ENCODE data around the gene KLHL40.

The KLHL40 gene, protein sequence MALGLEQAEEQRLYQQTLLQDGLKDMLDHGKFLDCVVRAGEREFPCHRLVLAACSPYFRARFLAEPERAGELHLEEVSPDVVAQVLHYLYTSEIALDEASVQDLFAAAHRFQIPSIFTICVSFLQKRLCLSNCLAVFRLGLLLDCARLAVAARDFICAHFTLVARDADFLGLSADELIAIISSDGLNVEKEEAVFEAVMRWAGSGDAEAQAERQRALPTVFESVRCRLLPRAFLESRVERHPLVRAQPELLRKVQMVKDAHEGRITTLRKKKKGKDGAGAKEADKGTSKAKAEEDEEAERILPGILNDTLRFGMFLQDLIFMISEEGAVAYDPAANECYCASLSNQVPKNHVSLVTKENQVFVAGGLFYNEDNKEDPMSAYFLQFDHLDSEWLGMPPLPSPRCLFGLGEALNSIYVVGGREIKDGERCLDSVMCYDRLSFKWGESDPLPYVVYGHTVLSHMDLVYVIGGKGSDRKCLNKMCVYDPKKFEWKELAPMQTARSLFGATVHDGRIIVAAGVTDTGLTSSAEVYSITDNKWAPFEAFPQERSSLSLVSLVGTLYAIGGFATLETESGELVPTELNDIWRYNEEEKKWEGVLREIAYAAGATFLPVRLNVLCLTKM

DNA sequence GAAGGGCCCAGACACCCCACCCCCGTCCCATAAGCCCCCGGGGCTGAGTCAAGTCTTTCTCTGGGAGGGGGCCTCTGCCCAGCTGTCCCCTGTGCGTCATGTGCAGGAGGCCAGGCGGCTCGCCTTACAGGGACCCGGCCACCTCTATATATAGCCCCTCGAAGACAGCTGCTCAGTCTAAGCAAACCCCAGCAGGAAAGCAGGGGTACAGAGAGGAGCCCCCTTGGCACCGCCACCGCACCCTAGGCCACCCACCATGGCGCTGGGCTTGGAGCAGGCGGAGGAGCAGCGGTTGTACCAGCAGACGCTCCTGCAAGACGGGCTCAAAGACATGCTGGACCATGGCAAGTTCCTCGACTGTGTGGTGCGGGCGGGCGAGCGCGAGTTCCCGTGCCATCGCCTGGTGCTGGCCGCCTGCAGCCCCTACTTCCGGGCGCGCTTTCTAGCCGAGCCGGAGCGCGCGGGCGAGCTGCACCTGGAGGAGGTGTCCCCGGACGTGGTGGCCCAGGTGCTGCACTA, at the start of gene KLHL40:
TSS of gene KLHL40 (plus strand) at position 175 of the 519 bp plus-strand sequence. CDS start at position 257, 82 bp downstream.
- DNase-seq (ENCODE audit: low read depth), result no peak

DNA sequence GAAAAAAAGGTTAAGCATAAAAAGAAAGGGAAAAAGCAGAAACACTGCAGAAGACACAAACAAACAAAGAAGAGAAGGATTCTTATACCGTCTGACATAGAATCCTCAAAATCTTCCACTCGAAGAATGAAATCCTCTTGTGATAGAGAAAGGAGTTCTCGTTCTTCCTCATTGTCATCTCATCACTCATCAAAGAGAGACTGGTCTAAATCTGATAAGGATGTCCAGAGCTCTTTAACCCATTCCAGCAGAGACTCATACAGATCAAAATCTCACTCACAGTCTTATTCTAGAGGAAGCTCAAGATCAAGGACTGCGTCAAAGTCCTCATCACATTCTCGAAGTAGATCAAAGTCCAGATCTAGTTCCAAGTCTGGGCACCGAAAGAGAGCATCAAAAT, 48.3 kb upstream of the KLHL40 start:
- DNase-seq (ENCODE audit: low read depth), result no peak

DNA sequence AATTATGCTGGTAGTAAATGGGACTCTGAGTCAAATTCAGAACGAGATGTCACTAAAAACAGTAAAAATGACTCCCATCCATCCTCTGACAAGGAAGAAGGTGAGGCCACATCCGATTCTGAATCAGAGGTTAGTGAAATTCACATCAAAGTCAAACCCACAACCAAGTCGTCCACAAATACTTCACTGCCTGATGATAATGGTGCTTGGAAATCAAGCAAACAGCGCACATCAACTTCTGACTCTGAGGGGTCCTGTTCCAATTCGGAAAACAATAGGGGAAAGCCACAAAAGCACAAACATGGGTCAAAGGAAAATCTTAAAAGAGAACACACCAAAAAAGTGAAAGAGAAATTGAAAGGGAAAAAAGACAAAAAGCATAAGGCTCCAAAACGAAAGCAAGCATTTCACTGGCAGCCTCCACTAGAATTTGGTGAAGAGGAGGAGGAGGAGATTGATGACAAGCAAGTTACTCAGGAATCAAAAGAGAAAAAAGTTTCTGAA, 46.9 kb upstream of the KLHL40 start:
- no peak for DNase-seq (ENCODE audit: low read depth)

DNA sequence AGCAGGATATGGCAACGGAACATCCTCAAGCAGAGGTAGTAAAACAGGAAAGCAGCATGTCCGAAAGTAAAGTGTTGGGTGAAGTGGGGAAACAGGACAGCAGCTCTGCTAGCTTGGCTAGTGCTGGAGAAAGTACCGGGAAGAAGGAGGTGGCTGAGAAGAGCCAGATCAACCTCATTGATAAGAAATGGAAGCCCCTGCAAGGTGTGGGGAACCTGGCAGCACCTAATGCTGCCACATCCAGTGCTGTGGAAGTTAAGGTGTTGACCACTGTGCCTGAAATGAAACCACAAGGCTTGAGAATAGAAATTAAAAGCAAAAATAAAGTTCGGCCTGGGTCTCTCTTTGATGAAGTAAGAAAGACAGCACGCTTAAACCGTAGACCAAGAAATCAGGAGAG, 46.1 kb upstream of the KLHL40 start:
- no peak for DNase-seq (ENCODE audit: low read depth)

DNA sequence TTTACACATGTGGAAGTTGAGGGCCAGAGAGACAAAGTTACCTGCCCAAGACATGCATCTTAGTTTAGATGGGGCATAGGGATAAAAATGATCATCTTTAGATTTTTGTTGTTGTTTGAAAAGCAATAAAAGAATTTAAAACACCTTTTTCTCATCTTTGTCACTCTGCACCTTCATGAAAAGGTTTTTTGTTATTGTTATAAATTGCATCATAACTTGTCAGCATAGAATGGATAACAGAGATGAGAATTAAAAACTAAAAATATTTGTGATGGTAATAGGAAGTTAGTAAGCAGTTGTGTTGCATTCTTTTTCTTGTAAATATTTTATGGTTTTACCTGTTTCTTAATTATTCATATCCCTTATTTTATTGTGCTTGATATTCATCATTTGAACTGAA, 45.2 kb upstream of the KLHL40 start:
- DNase-seq (ENCODE audit: low read depth), result no peak

DNA sequence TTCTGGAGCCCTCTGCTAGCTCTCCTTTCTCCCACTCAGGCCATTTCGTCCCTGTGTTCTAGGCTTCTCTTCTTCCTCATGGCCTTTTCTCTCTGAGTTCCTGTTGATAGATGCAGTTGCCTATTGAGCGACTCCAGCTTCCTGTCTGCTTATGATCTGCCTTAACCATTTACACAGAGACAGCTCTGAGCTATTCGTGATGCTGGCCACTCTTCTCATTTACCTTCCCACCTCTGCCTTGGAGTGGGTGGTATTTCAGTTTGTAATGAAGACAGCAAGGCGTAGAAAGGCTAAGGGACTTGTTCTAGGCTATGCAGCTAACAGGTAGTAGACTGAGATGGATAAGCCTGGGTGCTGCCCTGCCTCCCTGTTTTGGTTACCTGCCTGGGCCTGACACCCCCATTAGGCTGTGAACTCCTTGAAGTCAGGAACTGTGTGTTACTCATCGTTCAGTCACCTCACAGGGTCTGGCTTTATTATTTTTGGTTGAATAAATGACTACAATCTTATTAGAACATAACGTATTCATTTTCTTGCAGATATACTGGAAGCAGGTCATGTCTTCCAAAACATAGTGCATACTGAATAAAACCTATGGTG, 44.5 kb upstream of the KLHL40 start:
- no peak for DNase-seq (ENCODE audit: low read depth)

DNA sequence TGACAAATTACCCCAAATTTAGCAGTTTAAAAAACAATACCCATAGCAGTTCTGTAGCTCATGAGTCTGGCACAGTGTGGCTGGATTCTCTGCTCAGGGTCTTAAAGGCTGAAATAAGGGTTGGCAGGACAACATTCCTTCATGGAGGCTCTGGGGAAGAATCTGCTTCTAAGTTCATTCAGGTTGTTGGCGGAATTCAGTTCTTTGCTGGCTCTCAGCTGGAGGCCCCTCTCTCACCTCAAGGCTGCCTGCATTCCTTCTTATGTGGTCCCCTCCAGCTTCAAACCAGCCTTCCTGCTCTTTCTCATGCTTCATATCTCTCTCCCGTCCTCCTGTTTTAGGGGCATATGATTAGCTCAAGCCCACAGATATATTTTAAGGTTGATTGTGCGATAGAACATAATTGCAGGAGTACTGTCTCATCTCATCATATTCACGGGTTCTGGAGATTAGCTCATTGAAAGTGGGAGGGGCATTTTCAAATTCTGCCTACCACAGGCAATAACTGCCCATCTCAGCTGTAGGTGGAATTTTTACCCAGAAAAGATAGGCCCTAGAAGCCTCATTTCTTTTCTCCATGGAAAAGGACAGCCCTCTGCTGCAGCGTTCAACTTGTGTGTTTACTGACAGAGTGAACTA, 37.4 kb upstream of the KLHL40 start:
- no peak for DNase-seq (ENCODE audit: low read depth)

DNA sequence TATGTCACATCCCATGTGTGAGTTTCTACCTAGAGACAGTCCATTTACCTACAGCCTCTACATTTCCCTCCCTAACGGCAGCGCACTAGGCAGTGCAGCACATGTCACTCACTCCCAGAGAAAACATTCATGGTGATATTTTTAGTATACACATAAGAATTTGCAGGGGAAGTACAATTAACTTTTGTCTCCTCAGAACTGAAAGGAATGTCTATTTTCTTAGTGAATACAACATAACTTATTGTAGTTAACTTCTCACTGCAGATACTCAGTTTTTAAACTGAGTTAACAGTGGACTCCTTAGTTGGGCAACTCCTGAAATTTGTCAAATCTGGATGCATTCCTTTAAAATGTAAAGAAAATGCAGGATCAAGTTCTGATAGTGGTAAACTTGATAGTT, 36.3 kb upstream of the KLHL40 start:
- DNase-seq (ENCODE audit: low read depth), result no peak

DNA sequence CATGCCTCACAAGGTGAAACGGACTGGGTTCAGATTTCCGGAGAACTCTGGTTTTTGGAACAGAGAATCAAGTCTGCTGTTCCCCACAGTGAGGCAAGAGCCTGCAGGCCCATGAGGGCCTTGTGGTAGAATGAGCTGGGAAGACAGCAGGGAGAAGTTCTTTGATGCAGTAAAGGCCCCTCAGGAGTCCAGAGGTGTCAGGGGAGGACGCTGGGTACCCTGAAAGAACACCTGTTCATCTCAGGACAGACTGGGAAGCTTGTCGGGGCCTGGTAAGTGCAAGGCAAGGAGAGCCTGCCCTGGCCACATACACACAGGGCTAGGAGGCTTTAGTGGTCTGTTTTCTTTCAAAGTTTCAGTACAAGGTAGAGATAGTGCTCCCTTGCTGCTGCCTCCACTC, 35.6 kb upstream of the KLHL40 start:
- no peak for DNase-seq (ENCODE audit: low read depth)

DNA sequence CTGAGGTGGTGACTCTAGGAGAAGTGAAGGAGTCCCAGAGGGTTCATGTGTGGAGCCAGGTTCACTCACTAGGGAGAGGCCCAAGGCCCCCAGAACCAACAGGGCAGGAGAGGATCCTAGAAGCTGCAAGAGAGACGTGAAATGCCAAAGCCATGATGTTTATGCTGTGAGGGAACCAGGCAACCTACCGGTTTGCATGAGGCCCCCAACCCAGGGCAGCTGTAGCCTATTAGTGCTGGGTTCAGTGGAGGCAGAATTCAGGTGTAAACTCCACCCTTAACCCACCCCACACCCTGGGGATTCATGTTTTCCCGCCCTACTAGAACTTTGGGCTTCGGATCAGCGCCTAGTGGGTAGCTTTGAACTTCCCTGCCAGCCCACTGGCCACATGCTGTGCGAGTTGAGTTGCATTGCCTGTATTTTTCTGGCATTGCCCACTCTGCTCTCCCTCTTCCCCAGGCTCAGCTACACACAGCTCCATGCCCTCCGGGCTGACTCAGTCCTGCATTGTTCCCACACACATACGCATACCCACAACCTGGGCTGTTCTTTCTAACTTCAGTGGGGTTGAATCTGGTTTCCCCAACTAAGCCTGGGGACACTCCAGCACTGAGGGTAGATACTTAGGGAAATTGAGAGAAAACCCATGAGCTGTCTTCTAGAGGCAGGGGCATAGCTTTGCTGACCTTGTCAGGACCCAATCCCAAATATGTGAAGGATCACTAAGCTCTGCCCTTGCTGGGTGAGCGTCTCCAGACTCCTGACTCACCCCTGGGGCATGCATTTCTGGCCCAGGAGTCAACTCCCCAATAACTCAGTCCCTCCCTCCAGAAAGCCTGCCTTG, 33.9 kb upstream of the KLHL40 start:
- peak; percentile 71 for DNase-seq (ENCODE audit: low read depth)

DNA sequence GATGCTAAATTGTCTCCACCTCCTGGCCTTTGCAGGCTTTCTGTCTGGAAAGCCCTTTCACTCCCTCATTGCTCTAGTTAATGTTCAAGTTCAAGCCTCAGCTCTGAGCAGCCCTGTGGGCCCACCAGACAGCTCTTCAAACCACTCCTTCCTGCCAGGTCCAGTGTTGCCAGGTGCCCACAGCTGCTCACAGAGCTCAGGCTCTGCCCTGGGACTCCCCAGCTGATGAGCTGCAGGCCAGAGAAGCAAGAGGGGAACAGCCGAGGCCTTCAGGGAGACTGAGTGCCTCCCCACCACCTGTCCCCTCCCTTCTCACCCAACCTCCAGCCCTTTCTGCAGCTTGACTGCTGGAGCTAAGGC, 33.1 kb upstream of the KLHL40 start:
- no peak for DNase-seq (ENCODE audit: low read depth)

DNA sequence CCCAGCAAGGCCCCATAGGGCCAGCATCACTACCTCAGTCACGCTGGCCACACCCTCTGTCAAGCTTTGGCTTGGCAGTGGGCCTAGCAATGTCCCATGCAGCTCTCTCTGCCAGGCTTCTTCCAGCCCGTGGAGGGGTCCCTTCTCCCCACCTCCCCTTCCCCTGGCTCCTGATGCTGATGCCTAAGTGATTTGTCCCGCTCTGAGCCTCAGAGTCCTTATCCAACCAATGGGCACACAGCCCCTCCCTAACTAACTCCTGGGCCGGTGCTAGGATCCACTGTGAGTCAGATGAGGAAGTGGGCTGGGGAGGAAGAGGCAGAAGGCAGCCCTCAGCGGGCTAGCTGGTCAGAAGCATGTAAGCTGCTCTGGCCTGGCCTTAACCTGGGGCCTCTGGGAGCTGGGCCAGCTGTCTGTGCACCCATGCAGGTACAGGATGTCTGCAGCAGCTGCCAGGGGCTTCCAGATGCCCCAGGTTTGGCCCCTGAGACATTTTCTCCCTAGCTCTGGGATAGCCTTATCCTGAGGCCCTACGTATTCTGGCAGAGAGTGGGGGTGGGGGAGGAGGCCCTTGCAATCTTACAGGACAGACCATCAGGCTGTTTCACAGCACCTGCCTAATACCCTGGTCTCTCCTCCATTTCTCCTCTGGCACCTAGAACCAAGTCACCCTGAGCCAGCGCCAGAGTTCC, 32.6 kb upstream of the KLHL40 start:
- peak; percentile 50 for DNase-seq (ENCODE audit: low read depth)

DNA sequence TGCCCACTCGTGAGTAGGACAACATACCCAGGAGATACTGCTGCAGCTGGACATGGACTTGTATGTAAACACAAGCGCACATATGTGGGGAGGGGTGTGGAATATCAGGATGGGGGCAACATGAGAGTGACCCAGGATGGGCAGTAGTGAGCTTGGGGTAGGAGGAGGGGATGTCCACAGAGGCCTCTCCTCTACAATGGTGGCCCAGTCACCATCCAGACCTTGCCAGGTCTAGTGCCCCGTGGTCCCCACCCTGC, 32.1 kb upstream of the KLHL40 start:
- DNase-seq (ENCODE audit: low read depth), result no peak

DNA sequence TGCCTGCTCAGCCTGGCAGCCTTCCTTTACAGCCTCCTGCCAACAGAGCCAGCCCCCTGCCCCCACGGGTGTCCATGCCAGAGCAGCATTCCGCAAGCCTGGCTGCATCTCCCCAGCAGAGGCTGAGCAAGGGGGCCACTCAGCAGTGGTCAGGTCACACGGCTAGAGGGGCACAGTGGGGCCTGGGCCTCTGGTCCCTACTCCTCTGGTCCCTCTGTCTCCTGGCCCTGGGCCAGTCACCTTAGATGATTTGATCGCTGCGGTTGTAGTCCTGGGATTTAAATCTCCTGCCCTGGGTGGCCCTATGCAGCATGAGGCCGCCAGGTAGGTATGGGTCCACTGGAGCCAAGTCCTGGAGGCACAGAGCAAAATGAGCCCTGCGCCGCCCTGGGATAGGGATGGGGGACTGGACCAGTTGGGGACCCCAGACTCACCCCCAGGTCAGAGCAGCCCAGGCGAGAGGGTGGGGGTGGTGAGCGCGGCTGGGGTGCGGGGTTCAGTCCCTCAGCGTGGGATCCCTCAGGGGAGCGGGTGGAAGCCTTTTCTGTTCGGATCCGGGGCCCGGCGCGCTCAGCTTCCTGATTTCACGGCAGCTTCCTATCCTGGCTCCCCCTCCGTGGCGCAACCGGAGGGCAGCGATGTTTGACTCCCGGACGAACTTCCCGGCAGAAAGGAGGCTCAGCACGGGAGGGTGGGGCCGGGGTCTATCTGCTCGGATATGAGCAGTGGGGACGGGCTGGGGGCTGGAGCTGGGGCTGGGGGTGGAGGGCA, 31.6 kb upstream of the KLHL40 start, which contains the start of gene ZBTB47:
TSS of gene ZBTB47 (plus strand) at position 138 of the 771 bp plus-strand sequence. CDS start 4,659 bp downstream, outside the sequence.
- peak; percentile 70 for DNase-seq (ENCODE audit: low read depth)

DNA sequence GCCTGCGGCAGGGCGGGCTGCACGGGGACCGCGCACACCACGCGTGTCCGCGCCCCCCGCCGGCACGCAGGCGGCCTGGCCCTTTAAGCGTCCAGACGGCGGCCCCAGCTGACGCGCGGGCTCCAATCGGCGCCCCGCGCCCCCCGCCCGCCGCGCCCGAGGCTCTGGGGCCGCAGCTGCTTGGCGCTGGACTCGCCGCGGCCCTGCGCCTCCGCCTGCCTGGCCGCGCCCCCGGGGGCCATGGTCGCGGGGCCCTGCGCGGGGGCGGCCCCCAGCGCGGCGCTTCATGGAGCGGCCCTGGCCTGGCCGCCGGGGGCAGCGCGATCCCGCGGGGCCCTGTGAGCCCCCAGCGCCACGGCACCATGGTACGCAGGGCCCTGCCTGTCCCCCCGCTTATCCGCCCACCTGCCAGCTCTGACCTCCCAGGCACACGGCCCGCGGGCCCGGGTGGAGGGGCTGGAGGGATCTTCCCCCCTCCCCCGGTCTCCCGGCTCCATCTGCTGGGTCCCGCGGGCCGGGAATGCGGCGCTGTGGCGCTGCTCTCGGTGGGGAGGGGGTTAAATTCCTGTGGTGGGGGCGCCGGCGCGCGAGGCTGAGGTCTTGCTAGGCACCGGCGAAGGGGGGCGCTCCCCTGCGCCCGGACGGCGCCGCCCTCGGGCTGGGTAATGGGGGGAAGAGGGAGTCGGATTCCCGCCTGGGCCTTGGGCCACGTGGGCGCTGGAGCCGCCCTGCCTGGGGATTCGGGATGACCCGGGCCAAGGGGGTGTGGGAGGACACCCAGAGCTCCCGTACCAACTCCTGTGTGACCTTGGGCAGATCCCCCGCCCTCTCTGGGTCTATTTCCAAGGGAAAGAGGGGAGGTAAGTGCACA, 30.8 kb upstream of the KLHL40 start:
- DNase-seq (ENCODE audit: low read depth), result peak; percentile 69

DNA sequence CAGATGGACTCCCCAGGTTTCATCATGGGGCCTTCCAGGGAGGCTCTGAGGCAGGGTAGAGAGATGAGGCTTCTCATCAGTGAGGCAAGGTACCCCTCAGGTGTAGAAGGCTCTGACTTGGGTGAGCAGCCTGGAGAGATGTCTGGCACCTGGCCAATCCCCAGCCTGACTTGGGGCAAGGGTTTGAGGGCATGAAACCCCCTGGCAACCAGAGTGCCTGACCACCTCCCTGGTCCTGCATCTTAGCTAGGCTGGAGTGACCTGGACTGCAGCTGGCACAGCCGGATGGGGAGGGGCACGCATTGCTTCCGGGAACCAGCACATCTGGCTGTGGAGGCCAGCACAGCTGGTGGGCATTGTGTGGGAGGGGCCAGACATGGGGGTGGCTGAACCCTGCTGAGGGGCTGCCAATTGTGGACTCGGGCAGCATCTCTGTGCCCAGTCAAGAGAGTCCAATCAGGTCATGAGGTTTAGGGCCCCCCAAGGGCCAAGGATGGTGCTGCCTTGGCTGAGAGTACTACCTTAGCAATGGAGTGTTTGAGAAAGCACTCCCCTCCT, 29.9 kb upstream of the KLHL40 start:
- DNase-seq (ENCODE audit: low read depth), result peak; percentile 29

DNA sequence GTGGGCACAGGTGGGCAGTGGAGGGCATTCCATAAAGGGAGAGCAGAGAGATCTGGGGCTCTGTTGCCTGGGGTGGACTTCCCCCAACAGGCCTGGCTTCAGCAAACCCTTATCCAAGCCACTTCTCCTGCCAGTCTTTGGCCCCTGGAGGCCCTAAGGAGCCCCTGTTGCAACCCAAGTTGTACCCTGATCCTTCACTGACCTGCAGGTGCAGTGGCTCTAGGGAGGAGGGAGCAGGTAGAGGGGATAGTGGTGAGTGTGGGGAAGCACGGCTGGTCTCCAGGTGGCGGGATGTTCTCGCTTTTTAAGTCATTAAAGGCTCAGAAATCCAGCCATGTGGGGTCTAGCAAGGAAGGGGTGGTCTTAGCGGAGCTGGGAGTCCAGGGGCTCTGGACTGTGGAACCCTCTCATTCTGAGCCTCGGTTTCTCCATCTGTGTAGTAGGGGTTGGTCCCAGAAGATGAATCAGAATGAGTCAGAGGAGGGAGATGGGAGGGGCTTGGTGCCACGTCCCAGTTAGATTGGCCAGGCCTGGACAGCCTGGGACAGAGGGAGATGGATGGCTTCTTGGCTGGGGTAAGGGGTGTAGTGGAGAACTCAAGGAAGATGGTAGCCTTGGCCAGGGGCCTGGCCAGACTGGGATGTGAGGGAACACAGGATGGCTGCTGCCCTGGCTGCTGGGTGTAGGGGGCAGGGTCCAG, 29.2 kb upstream of the KLHL40 start:
- DNase-seq (ENCODE audit: low read depth), result no peak

Measured in fibroblast of gingiva (primary cell).